OCI-LY1 (cell line): ENCODE measurements around the gene TLCD3B.

Experiments
- H2AFZ ChIP-seq: fragments of 200-600 bp; sonication (generic), shearing (Covaris generic); 2 replicates; pipeline ENCODE4 v1.6.0; 2014; ENCODE audit warnings: antibody characterized with exemption, mild to moderate bottlenecking, low read length
- H3F3A ChIP-seq: fragments of 200-600 bp; sonication (generic), shearing (Covaris generic); 2 replicates; pipeline ENCODE4 v1.6.0; 2014; ENCODE audit warnings: mild to moderate bottlenecking, antibody characterized with exemption, low read length, moderate library complexity; ENCODE audit not compliant: insufficient read depth
- H3K27ac ChIP-seq: fragments of 200-600 bp; sonication (generic); 2 replicates; pipeline ENCODE4 v1.5.1; 2014; ENCODE audit warnings: low read length, mixed run types, mild to moderate bottlenecking, low read depth; ENCODE audit not compliant: poor library complexity, severe bottlenecking
- H3K27me3 ChIP-seq: fragments of 200-600 bp; sonication (generic); 2 replicates; pipeline ENCODE4 v1.6.0; 2014; ENCODE audit warnings: antibody characterized with exemption, mild to moderate bottlenecking, low read length, moderate library complexity; ENCODE audit not compliant: insufficient read depth
- H3K36me3 ChIP-seq: fragments of 200-600 bp; sonication (generic); 2 replicates; pipeline ENCODE4 v1.6.1; 2014; ENCODE audit warnings: mild to moderate bottlenecking, antibody characterized with exemption, low read length, moderate library complexity, mixed read lengths; ENCODE audit not compliant: insufficient read depth
- H3K4me1 ChIP-seq: fragments of 200-600 bp; sonication (generic); 2 replicates; pipeline ENCODE4 v1.5.1; 2014; ENCODE audit warnings: mild to moderate bottlenecking, low read length, moderate library complexity; ENCODE audit not compliant: insufficient read depth, severe bottlenecking
- H3K4me2 ChIP-seq: fragments of 200-600 bp; sonication (generic), shearing (Covaris generic); 2 replicates; pipeline ENCODE4 v1.6.1; 2014; ENCODE audit warnings: low read length
- H3K4me3 ChIP-seq: fragments of 200-600 bp; sonication (generic); 2 replicates; pipeline ENCODE4 v1.5.1; 2014; ENCODE audit warnings: low read length, low read depth, mild to moderate bottlenecking, mixed read lengths; ENCODE audit not compliant: poor library complexity, severe bottlenecking
- H3K79me2 ChIP-seq: fragments of 200-600 bp; shearing (Covaris generic); 2 replicates; pipeline ENCODE4 v1.6.1; 2016; ENCODE audit warnings: mixed run types, low read length, mixed read lengths; ENCODE audit not compliant: insufficient read depth
- H3K9ac ChIP-seq: fragments of 200-600 bp; sonication (generic), shearing (Covaris generic); 2 replicates; pipeline ENCODE4 v1.6.1; 2014; ENCODE audit warnings: mild to moderate bottlenecking, low read length, mixed read lengths
- H3K9me2 ChIP-seq: fragments of 200-600 bp; sonication (generic), shearing (Covaris generic); 2 replicates; pipeline ENCODE4 v1.6.1; 2014; ENCODE audit warnings: low read depth, mild to moderate bottlenecking, low read length, mixed read lengths
- H3K9me3 ChIP-seq: fragments of 200-600 bp; shearing (Covaris generic); 2 replicates; pipeline ENCODE4 v1.6.1; 2014; ENCODE audit warnings: low read length, mixed read lengths
- H4K20me1 ChIP-seq: fragments of 200-600 bp; sonication (generic), shearing (Covaris generic); 2 replicates; pipeline ENCODE4 v1.6.0; 2016; ENCODE audit warnings: mild to moderate bottlenecking, low read length; ENCODE audit not compliant: insufficient read depth
- EZH2 ChIP-seq: fragments of 200-600 bp; sonication (generic), shearing (Covaris generic); IDR thresholded peaks from 2 replicates; pipeline ENCODE4 v1.8.0; 2017; ENCODE audit warnings: borderline replicate concordance, mixed run types, mild to moderate bottlenecking, antibody characterized with exemption, low read length, moderate library complexity, mixed read lengths
- TF ChIP-seq, protein P1 (sequence below): fragments of 200-600 bp; sonication (generic), shearing (Covaris generic); IDR thresholded peaks from 2 replicates; pipeline ENCODE4 v1.5.1; 2017; ENCODE audit warnings: mild to moderate bottlenecking, antibody characterized with exemption, low read length, moderate library complexity, mixed read lengths

The TLCD3B gene

DNA sequence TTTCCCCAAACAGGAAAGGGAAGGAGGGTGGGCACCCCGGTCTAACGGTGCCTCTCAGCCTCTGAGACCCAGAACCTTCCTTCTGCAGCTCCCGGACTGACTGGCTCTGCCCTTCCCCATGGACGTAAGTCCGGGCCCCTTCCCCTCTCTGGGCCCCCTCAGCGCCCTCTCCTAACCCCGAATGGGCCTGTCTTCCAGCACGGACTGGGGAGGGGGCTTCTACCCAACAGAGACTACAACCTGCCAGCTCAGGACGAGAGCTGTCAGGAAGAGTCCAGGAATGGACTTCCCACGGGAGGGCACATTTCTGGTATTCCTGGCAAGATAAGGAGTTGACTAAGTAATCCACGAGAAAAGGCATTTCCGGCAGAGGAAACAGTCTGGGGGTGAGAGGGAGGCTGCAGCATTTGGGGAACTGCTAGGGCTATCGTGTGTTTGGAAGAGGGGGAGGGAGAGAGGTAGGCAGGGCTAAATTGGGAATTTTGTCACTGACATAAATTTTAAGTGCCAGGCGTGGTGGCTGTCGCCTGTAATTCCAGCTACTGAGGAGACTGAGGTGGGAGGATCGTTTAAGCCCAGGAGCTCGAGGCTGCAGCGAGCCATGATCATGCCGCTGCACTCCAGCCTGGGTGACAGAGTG, 22.4 kb upstream of the TLCD3B start:
- peak overlapping the region; percentile 72 for H3K9ac ChIP-seq
- H3K27ac ChIP-seq: peak overlapping the region; percentile 4
- H3K4me1 ChIP-seq: peaks cover 25% of the 10 kb centered on the region
- H3K27me3 ChIP-seq: no peaks in the 10 kb centered on the region; the same call in 1 of the 2 replicates
- no peaks in the 10 kb centered on the region for H4K20me1 ChIP-seq
- no peaks in the 10 kb centered on the region for H3K36me3 ChIP-seq
- no peaks in the 10 kb centered on the region for H3K79me2 ChIP-seq
- peak overlapping the region; percentile 90 for H3K4me2 ChIP-seq
- no peaks in the 10 kb centered on the region for H3F3A ChIP-seq
- H3K9me2 ChIP-seq: no peaks in the 10 kb centered on the region
- H2AFZ ChIP-seq: no peak overlapping the region
- H3K9me3 ChIP-seq: no peaks in the 10 kb centered on the region
- TF ChIP-seq, protein P1, sequence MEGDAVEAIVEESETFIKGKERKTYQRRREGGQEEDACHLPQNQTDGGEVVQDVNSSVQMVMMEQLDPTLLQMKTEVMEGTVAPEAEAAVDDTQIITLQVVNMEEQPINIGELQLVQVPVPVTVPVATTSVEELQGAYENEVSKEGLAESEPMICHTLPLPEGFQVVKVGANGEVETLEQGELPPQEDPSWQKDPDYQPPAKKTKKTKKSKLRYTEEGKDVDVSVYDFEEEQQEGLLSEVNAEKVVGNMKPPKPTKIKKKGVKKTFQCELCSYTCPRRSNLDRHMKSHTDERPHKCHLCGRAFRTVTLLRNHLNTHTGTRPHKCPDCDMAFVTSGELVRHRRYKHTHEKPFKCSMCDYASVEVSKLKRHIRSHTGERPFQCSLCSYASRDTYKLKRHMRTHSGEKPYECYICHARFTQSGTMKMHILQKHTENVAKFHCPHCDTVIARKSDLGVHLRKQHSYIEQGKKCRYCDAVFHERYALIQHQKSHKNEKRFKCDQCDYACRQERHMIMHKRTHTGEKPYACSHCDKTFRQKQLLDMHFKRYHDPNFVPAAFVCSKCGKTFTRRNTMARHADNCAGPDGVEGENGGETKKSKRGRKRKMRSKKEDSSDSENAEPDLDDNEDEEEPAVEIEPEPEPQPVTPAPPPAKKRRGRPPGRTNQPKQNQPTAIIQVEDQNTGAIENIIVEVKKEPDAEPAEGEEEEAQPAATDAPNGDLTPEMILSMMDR: no peak
- no peak for TF ChIP-seq EZH2
- peak overlapping the region; percentile 72 for H3K4me3 ChIP-seq

- Histone ChIP-seq H2AFZ (peak overlapping the region; percentile 97; the same call in 1 of the 2 replicates), H4K20me1 (no peaks in the 10 kb centered on the region), H3K9me2 (no peaks in the 10 kb centered on the region), H3K4me2 (peak overlapping the region; percentile 90), H3K9ac (peak overlapping the region; percentile 72), H3K36me3 (no peaks in the 10 kb centered on the region), H3K27ac (peak overlapping the region; percentile 56), H3K4me3 (peak overlapping the region; percentile 72), H3K79me2 (no peaks in the 10 kb centered on the region), H3F3A (no peaks in the 10 kb centered on the region), H3K4me1 (peaks cover 25% of the 10 kb centered on the region), H3K27me3 (no peaks in the 10 kb centered on the region; the same call in 1 of the 2 replicates), H3K9me3 (no peaks in the 10 kb centered on the region)
- TF ChIP-seq EZH2: no peak
- TF ChIP-seq, protein P1: no peak
These were observed 21.8 kb upstream of the TLCD3B start for GRCh38 chr16:30052671-30053372.

- Histone ChIP-seq H3K4me1 (peaks cover 25% of the 10 kb centered on the region), H2AFZ (no peak overlapping the region), H3K9ac (no peak overlapping the region; the same call in 1 of the 2 replicates), H3K27ac (no peak overlapping the region), H3K9me2 (no peaks in the 10 kb centered on the region), H3K9me3 (no peaks in the 10 kb centered on the region), H3K27me3 (no peaks in the 10 kb centered on the region; the same call in 1 of the 2 replicates), H3K4me3 (no peak overlapping the region), H3K4me2 (no peak overlapping the region), H4K20me1 (no peaks in the 10 kb centered on the region), H3K36me3 (no peaks in the 10 kb centered on the region), H3F3A (no peaks in the 10 kb centered on the region), H3K79me2 (no peaks in the 10 kb centered on the region)
- TF ChIP-seq, protein P1: no peak
- no peak for TF ChIP-seq EZH2
These were observed 20.4 kb upstream of the TLCD3B start for GRCh38 chr16:30051518-30051917.
